OCI-LY1 (cell line): Measurements from ENCODE around the gene CCNE1.

Experiments
- H2AFZ ChIP-seq: fragments of 200-600 bp; sonication (generic), shearing (Covaris generic); 2 replicates; pipeline ENCODE4 v1.6.0; 2014; ENCODE audit warnings: antibody characterized with exemption, mild to moderate bottlenecking, low read length
- H3F3A ChIP-seq: fragments of 200-600 bp; sonication (generic), shearing (Covaris generic); 2 replicates; pipeline ENCODE4 v1.6.0; 2014; ENCODE audit warnings: mild to moderate bottlenecking, antibody characterized with exemption, low read length, moderate library complexity; ENCODE audit not compliant: insufficient read depth
- H3K27ac ChIP-seq: fragments of 200-600 bp; sonication (generic); 2 replicates; pipeline ENCODE4 v1.5.1; 2014; ENCODE audit warnings: low read length, mixed run types, mild to moderate bottlenecking, low read depth; ENCODE audit not compliant: poor library complexity, severe bottlenecking
- H3K27me3 ChIP-seq: fragments of 200-600 bp; sonication (generic); 2 replicates; pipeline ENCODE4 v1.6.0; 2014; ENCODE audit warnings: antibody characterized with exemption, mild to moderate bottlenecking, low read length, moderate library complexity; ENCODE audit not compliant: insufficient read depth
- H3K36me3 ChIP-seq: fragments of 200-600 bp; sonication (generic); 2 replicates; pipeline ENCODE4 v1.6.1; 2014; ENCODE audit warnings: mild to moderate bottlenecking, antibody characterized with exemption, low read length, moderate library complexity, mixed read lengths; ENCODE audit not compliant: insufficient read depth
- H3K4me1 ChIP-seq: fragments of 200-600 bp; sonication (generic); 2 replicates; pipeline ENCODE4 v1.5.1; 2014; ENCODE audit warnings: mild to moderate bottlenecking, low read length, moderate library complexity; ENCODE audit not compliant: insufficient read depth, severe bottlenecking
- H3K4me2 ChIP-seq: fragments of 200-600 bp; sonication (generic), shearing (Covaris generic); 2 replicates; pipeline ENCODE4 v1.6.1; 2014; ENCODE audit warnings: low read length
- H3K4me3 ChIP-seq: fragments of 200-600 bp; sonication (generic); 2 replicates; pipeline ENCODE4 v1.5.1; 2014; ENCODE audit warnings: low read length, low read depth, mild to moderate bottlenecking, mixed read lengths; ENCODE audit not compliant: poor library complexity, severe bottlenecking
- H3K79me2 ChIP-seq: fragments of 200-600 bp; shearing (Covaris generic); 2 replicates; pipeline ENCODE4 v1.6.1; 2016; ENCODE audit warnings: mixed run types, low read length, mixed read lengths; ENCODE audit not compliant: insufficient read depth
- H3K9ac ChIP-seq: fragments of 200-600 bp; sonication (generic), shearing (Covaris generic); 2 replicates; pipeline ENCODE4 v1.6.1; 2014; ENCODE audit warnings: mild to moderate bottlenecking, low read length, mixed read lengths
- H3K9me2 ChIP-seq: fragments of 200-600 bp; sonication (generic), shearing (Covaris generic); 2 replicates; pipeline ENCODE4 v1.6.1; 2014; ENCODE audit warnings: low read depth, mild to moderate bottlenecking, low read length, mixed read lengths
- H3K9me3 ChIP-seq: fragments of 200-600 bp; shearing (Covaris generic); 2 replicates; pipeline ENCODE4 v1.6.1; 2014; ENCODE audit warnings: low read length, mixed read lengths
- H4K20me1 ChIP-seq: fragments of 200-600 bp; sonication (generic), shearing (Covaris generic); 2 replicates; pipeline ENCODE4 v1.6.0; 2016; ENCODE audit warnings: mild to moderate bottlenecking, low read length; ENCODE audit not compliant: insufficient read depth
- CTCF ChIP-seq: fragments of 200-600 bp; sonication (generic), shearing (Covaris generic); IDR thresholded peaks from 2 replicates; pipeline ENCODE4 v1.5.1; 2017; ENCODE audit warnings: mild to moderate bottlenecking, antibody characterized with exemption, low read length, moderate library complexity, mixed read lengths
- EZH2 ChIP-seq: fragments of 200-600 bp; sonication (generic), shearing (Covaris generic); IDR thresholded peaks from 2 replicates; pipeline ENCODE4 v1.8.0; 2017; ENCODE audit warnings: borderline replicate concordance, mixed run types, mild to moderate bottlenecking, antibody characterized with exemption, low read length, moderate library complexity, mixed read lengths

Gene CCNE1

GRCh38 chr19:29804493-29804892 lies 7.3 kb upstream of the CCNE1 start:
- Histone ChIP-seq H3K79me2 (no peaks in the 10 kb centered on the region), H2AFZ (no peak overlapping the region), H3K9ac (no peak overlapping the region), H3K4me3 (no peak overlapping the region), H3K9me2 (no peaks in the 10 kb centered on the region), H3K4me2 (no peak overlapping the region), H3F3A (no peaks in the 10 kb centered on the region), H3K4me1 (peaks cover 6% of the 10 kb centered on the region), H3K9me3 (no peaks in the 10 kb centered on the region), H3K27me3 (no peaks in the 10 kb centered on the region), H3K27ac (no peak overlapping the region), H4K20me1 (no peaks in the 10 kb centered on the region), H3K36me3 (no peaks in the 10 kb centered on the region)
- TF ChIP-seq CTCF = no peak
- TF ChIP-seq EZH2 = no peak

- H3K79me2 ChIP-seq = no peaks in the 10 kb centered on the region
- no peaks in the 10 kb centered on the region for H4K20me1 ChIP-seq
- H3K27me3 ChIP-seq = no peaks in the 10 kb centered on the region
- no peak overlapping the region for H3K4me2 ChIP-seq
- H3K36me3 ChIP-seq = no peaks in the 10 kb centered on the region
- peaks cover 10% of the 10 kb centered on the region for H3K4me1 ChIP-seq
- H3K4me3 ChIP-seq = no peak overlapping the region
- TF ChIP-seq EZH2 = no peak
- no peak for TF ChIP-seq CTCF
- H3K27ac ChIP-seq = no peak overlapping the region
- H3F3A ChIP-seq = no peaks in the 10 kb centered on the region
- H3K9me3 ChIP-seq = no peaks in the 10 kb centered on the region
- no peak overlapping the region for H2AFZ ChIP-seq
- no peak overlapping the region for H3K9ac ChIP-seq
- H3K9me2 ChIP-seq = no peaks in the 10 kb centered on the region
These were observed 6.5 kb upstream of the CCNE1 start for GRCh38 chr19:29805031-29805965.

- no peaks in the 10 kb centered on the region for H3F3A ChIP-seq
- peaks cover 18% of the 10 kb centered on the region for H3K4me1 ChIP-seq
- H2AFZ ChIP-seq = no peak overlapping the region
- no peak overlapping the region for H3K4me3 ChIP-seq
- H3K27ac ChIP-seq = no peak overlapping the region
- H3K79me2 ChIP-seq = no peaks in the 10 kb centered on the region
- H3K27me3 ChIP-seq = no peaks in the 10 kb centered on the region
- no peaks in the 10 kb centered on the region for H3K36me3 ChIP-seq
- H3K9ac ChIP-seq = no peak overlapping the region
- no peaks in the 10 kb centered on the region for H3K9me2 ChIP-seq
- H3K9me3 ChIP-seq = no peaks in the 10 kb centered on the region
- no peak overlapping the region for H3K4me2 ChIP-seq
- TF ChIP-seq EZH2 (no peak), CTCF (no peak)
- no peaks in the 10 kb centered on the region for H4K20me1 ChIP-seq
These were observed 5.5 kb upstream of the CCNE1 start for GRCh38 chr19:29806098-29806866.
